ENCODE data around the gene ATP1A2.

The ATP1A2 gene

DNA sequence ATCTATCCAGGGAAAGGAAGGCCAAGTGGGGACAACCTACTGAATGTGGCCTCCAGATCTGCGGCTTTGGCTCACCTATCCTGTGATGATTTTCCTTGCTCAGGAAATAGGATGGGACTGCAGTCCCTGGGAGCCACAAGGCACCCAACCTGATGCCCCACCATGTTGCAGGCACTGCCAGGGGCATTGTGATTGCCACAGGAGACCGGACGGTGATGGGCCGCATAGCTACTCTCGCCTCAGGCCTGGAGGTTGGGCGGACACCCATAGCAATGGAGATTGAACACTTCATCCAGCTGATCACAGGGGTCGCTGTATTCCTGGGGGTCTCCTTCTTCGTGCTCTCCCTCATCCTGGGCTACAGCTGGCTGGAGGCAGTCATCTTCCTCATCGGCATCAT is 11.8 kb downstream of the ATP1A2 start:
- DNase-seq: no peak

DNA sequence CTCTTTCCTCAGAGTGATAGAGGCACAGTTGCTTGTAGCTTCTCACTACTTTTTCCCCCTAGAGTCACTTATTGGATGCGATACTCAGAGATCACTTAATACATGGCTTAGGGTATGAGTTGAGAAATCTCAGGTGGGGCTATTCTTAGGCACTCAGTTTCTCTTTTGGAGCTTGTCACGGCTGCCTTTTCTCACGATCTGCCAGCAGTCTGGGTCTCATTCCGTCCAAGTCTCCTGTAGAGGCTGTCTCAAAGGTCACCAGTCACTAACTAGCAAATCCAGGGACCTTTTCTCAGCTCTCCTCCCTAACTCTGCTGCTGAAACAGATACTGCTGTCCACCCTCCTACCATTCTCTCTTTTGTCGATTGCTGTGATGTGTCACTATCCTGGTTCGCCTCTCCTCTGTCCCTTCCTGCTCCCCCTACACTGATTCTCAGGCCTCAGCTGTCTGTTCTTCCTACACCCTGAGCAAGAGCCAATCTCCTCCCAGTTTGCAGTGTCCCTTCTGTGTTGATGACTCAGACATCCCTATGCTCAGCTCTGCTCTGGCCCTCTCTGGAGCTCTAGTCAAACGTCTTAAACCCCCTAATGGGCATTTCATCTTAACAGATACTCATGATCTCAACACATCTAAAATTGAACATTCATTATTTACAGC is 12.4 kb downstream of the ATP1A2 start:
- DNase-seq: no peak

DNA sequence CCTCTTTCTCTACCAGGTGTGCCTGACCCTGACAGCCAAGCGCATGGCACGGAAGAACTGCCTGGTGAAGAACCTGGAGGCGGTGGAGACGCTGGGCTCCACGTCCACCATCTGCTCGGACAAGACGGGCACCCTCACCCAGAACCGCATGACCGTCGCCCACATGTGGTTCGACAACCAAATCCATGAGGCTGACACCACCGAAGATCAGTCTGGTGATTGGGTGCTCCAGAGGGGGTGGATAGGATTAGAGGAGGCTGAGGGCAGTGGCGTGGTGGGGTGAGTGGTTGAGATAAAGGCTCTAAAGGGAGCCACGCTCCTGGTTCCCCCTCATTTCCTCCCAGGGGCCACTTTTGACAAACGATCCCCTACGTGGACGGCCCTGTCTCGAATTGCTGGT is 13.1 kb downstream of the ATP1A2 start:
- DNase-seq: no peak

DNA sequence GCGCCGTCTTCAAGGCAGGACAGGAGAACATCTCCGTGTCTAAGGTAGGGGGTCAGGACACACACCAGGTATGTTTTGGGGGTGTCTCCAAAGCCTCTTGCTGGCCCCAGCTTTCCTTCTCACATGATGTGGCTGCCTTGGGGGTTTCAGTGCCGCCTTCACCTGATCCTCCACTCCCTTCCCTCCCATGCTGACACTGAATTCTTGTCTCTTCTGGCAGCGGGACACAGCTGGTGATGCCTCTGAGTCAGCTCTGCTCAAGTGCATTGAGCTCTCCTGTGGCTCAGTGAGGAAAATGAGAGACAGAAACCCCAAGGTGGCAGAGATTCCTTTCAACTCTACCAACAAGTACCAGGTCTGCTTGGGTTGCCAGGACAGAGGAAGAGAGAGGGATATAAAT is 13.5 kb downstream of the ATP1A2 start:
- DNase-seq: no peak

DNA sequence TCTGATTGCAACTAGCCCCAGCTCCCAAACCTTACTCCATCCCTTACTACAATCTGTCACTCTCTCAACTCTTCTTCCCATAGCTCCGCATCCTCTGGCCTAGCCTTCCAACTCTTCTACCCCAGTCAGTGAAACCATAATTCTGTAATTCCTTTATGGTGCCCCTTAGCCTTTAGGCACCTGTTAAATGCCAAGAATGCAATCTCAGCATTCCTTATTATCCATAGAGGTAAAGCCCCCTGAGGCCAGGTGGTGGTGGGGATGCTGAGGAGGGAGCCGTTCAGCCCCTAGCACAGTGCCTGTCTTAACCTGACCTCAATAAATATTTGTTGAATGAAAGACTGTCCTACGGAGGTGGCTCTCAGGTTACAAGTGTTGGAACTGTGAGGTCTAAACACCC is 14.0 kb downstream of the ATP1A2 start:
- DNase-seq: no peak

DNA sequence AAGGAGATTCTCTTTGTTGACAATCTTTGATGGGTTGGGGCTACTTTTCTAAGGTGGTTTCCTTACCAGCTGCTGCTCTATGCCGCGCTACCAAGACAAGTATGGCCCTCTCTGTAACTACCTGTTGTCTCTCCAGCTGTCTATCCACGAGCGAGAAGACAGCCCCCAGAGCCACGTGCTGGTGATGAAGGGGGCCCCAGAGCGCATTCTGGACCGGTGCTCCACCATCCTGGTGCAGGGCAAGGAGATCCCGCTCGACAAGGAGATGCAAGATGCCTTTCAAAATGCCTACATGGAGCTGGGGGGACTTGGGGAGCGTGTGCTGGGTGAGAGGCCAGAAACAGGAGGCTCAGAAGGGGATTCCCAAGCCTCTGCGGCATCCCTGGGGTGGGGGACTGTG is 14.4 kb downstream of the ATP1A2 start:
- DNase-seq: no peak

DNA sequence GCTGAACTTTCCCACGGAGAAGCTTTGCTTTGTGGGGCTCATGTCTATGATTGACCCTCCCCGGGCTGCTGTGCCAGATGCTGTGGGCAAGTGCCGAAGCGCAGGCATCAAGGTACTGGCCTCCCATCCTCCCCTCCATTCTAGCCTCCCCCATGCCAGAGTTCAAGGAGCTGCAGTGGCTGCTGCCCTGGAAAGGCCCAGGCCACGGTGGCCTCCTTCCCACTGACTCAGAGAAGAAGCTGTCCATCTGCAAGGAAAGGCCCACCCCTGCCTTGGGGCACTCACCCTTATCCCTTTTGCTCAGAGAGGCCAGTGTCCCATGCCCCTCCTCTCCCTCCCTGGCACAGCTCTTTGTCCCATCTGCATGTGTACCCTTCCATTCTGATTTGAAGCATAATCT is 14.9 kb downstream of the ATP1A2 start:
- no peak for DNase-seq

DNA sequence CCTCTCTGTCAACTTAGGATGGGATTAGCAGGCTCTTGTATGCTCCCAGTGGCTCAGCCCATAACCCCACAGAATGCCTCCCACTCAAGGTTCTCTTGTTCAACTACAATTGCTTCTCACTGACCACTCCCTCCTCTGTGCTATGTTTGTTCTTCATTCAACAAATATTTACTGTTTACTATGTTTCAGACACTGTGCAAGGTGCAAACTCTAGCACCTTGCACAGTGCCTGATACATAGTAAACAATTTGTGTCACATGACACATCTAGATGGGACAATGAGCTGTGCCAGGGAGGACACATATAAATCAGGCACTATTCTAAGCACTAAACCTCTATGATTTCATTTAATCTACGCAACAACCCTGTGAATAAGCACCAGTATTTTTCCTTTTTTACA is 15.4 kb downstream of the ATP1A2 start:
- no peak for DNase-seq

DNA sequence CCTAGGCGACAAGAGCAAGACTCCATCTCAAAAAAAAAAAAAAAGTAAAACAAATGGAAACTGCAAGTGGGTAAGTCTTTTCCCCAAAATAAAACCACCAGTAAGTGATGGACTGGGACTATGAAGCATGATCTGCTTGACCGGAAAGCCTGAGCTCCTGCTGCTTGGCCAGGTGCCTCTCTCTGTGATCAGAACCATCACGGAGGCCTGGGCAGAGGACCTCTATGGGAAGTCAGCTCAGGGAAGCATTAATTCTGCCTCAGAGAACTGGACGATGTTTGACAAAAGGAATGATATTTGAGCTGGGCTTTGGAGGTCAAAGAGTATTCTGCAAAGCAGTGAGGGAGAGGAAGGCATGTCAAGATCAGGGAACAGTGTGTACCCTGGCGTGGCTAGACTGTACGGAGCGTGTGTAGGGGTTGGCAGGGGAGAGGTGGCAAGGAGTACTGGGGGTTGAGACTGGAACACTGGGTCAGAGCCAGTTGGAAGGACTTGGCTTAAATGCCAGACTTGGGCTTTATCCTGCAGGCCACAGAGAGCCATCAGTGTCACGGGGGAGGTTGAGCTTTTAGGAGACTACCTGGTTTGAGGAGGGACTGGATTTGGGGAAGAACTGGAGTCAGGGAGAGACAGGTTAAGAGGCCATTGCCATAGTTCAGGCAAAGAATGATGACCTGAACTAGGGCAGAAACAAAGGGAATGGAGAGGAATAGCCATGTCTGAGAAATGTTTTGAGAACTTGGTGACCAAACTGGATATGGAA is 16.4 kb downstream of the ATP1A2 start:
- DNase-seq: no peak

DNA sequence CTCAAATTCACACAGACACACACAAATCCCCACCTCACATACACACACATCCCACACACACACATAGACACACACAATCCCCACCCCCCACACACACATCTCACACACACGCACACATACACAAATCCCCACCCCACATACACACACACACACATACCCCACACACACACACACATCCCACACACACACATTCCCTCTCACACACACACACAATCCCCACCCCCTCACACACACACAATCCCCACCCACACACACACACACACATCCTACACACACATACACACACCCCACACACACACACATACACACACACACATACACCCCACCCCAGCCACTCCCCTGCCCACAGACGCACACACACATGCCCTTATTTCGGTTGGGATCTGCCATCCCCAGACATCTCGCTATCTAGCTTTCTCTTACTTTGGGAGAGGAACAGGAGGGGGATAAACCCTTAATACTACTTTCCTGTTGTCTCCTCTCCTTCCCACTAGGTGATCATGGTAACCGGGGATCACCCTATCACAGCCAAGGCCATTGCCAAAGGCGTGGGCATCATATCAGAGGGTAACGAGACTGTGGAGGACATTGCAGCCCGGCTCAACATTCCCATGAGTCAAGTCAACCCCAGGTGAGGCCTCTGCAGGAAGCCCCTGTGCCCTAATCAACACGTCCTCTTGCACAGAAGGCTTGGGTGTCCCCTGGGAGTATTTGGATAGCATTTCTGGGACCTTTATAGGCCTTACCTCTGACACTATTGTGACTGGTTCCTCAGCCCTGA is 18.6 kb downstream of the ATP1A2 start:
- DNase-seq: no peak

DNA sequence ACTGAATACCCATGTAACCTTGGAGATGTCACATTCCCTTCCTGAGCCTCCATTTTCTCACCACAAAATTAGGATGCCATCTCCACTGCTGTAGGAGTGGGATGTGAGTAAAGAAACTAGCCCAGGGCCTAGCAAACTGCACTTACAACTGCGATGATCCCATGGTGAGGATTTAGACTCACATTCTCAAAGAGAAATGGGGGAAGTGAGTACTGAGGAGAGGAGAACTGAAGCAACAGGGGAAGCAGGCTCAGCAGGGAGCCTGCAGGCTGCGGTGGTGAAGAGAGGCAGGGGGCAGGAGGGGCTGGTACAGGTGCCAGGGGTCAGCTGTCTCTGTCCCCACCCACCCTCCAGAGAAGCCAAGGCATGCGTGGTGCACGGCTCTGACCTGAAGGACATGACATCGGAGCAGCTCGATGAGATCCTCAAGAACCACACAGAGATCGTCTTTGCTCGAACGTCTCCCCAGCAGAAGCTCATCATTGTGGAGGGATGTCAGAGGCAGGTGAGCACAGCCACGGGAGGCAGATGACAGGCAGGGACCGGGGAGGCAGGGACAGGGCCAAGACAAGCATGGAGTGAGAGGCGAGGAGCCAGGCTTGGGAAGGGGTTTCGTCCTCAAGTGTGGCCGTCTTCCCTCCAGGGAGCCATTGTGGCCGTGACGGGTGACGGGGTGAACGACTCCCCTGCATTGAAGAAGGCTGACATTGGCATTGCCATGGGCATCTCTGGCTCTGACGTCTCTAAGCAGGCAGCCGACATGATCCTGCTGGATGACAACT is 19.4 kb downstream of the ATP1A2 start:
- DNase-seq: no peak

DNA sequence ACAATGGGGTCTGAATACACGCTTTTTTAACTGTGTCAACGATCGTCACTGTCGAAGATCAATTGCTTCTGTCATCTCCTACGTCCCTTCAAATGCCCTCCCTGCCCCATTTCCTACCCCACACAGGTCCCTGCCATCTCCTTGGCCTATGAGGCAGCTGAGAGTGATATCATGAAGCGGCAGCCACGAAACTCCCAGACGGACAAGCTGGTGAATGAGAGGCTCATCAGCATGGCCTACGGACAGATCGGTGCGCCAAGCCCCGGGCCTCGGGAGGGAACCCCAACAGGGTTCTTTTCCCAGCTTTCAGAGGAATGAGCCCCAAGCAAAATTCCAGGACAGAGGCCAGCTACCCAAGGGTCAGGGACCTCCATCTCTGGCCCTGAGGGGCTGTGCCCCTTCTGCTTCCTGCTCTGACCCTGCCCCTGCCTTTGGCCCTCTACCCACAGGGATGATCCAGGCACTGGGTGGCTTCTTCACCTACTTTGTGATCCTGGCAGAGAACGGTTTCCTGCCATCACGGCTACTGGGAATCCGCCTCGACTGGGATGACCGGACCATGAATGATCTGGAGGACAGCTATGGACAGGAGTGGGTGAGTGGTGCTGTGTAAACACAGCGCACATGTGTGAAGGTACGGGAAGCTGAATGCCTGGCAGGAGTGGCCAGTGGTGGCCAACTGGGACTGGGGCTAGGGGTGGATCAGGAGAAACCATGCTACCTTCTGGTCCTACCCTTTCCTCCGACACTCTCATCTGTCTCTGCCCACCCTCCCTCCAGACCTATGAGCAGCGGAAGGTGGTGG is 20.8 kb downstream of the ATP1A2 start:
- no peak for DNase-seq

DNA sequence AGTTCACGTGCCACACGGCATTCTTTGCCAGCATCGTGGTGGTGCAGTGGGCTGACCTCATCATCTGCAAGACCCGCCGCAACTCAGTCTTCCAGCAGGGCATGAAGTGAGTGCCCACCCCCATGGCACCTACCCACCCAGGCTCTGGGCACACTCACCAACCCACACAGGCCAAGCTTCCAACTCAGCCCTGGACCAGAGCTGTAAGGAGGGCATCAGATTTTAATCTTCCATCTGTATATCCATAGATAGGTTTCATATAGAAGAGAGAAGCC is 21.3 kb downstream of the ATP1A2 start:
- DNase-seq: no peak

DNA sequence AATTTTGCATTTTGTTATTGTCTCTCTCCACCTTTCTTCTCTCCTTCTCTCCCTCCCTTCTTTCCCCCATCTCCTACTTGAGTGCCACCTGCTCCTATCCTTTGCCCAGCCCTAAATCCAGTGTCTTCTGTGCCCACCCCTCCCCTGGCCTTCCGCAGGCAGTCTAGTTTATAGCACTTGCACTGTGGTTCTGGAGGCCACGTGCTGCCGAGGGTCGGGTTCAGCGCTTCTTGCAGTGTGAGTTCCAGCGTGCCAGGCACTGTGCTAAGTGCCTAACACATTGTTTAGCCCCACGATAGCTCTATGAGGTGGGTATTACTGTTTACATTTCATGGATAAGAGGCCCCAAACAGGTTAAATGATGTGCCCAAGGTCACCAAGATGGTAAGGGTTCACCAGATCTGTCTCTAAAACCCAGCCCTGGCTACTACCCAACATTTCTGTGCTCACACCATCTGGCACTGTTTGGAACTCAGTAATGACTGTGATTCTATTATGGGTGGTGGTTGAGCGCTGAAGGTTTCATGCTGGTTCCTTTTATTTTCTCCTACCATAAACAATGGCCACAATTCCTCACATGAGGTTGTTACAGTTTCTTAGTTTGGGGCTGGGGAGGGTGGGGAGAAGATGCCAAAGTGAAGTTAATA is 21.8 kb downstream of the ATP1A2 start:
- DNase-seq: no peak

DNA sequence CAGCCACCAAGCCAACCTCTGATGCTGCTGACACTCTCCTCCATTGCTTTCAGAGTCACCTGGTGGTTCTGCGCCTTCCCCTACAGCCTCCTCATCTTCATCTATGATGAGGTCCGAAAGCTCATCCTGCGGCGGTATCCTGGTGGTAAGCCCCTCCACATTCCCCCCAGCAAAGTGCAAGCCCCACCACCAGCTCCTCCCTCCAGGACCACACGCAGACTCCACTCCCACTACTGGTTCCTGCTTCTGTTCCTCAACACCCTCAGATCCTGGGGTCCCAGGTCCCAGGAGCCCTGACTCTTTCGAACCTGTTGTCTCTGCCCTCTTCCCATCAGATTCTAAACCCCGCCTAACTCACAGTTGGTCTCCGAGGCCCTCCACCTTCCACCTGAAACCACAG is 24.3 kb downstream of the ATP1A2 start:
- DNase-seq: no peak

DNA sequence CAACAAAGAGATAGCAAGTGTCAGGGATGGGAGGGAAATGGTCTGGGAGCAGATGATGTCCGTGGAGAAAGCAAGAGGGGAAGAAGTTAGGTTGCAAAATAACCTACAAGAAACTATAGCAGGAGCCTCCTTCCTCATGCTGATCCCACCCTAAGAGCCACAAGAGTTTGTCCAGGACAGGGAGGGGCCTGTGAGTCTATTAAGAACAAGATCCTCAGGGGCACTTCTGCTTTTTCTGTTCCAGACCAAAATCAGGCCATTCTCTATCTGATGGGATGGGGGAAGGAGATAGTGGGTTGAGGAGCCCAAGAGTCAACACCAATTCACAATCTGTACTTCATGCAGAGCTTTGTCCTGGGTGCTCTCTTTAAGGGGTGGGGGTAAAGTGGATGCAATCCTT is 28.1 kb downstream of the ATP1A2 start:
- no peak for DNase-seq

DNA sequence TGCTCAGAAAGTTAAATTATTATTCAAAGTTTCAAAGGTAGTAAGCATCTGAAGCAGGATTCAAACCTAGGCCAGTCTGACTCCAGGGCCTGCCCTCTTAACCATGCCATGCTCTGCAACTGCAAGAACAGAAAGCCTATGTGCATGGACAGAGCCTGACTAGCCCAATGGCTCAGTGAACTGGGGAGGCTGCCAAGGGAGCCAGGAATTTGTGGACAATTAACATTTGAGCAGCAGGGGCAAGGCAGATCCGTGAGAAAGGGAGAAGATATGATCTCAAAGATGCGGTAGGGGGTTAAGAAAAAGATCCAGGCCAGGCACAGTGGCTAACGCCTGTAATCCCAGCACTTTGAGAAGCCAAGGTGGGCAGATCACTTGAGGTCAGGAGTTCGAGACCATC is 29.4 kb downstream of the ATP1A2 start:
- DNase-seq: no peak

DNA sequence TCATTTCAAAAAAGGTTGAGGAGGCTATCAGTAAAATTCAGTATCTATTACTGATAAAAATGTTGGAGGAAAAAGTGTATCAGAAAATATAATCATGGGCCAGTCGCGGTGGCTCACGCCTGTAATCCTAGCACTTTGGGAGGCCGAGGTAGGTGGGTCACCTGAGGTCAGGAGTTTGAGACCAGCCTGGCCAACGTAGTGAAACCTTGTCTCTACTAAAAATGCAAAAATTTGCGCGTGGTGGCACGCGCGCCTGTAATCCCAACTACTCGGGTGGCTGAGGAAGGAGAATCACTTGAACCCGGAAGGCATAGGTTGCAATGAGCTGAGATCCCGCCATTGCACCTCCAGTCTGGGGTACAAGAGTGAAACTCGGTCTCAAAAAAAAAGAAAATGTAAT is 30.5 kb downstream of the ATP1A2 start:
- no peak for DNase-seq

DNA sequence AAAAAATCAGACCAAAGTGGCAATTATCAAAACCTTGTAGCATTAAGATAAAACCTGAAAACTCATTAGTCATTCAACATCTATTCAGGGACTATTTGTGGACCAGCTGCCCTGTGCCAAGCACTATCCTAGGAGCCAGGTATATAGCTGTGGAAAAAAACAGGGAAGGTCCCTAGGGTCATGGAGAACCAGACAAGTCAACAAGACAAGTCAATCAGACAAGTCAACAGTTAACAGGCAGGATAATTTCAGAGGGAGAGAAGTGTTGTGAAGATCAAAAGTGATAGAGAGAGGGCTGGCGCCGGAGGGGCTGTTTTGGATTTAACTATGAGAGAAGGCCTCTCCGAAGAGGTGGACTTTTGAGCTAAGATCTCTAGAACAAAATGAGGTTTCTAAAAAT is 32.6 kb downstream of the ATP1A2 start:
- DNase-seq: no peak

DNA sequence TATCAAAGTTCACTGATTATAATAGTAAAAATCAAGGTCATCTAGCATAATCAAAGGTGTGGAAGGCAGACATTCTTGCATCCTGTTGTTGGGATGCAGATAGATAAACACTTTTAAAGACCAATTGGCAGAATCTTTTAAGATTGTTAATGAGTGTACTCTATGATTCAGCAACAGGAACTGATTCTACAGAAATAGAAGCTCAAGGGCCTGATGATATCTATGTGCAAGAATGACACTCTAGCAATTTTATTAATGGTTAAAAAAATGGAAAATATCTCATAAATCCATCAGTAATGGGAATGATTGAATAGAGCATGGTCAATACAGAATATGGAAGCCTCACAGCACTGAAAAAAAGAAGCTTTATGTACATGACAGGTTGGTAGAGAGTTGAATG is 33.7 kb downstream of the ATP1A2 start:
- DNase-seq: no peak

DNA sequence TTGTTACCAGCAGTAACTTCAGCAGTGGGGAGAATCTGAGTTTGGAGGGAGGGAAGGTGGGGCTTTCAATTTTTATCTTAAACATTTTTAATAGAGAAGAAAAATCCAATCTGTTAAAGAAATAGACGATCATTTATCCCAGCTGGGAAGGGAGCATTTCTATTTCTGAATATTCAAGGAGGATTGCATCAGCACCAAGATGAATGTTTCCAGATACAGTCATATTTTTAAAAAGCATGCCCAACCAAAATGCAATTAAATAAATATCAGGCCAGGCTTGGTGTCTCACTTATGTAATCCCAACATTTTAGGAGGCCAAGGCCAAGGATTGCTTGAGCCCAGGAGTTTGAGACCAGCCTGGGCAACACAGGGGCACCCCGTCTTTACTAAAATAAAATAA is 34.2 kb downstream of the ATP1A2 start:
- no peak for DNase-seq

DNA sequence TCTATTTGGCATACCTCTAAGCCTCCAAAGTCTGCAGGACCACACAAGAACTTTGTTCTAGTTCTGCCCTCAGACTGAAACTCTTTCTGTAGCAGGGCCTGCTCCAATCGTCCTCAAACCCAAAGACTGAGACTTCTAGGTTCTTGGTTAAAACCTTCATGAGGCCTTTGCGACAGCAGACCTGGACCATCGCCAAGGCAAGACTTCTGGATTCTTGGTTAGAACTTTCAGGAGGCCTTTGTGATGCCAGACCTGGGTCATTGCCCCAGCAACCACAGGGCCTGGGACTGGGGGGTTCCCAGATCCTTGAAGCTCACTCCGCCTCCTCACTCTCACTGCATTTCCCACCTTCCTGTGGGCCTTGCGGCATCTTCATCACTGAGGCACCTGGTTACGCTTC is 35.7 kb downstream of the ATP1A2 start, which contains the start of gene ATP1A4:
ATP1A4 (plus strand) TSS at position 301 of the 400 bp plus-strand sequence. CDS start 438 bp downstream, outside the sequence.
- no peak for DNase-seq
